Right lobe of liver (tissue), 4 donors: ENCODE results near the gene FANCC.

Source experiments
- CTCF ChIP-seq, 4 donors: fragments of 200-600 bp in 3 of 4; fragments of 450-650 bp in 1 of 4; IDR thresholded peaks; one replicate each; pipeline versions ENCODE4 v1.5.1 to v1.8.0; 2016 to 2022; ENCODE audit warnings: antibody characterized with exemption in 4 of 4, mild to moderate bottlenecking in 2 of 4
- POLR2A ChIP-seq: fragments of 450-650 bp; IDR thresholded peaks from one replicate; pipeline ENCODE4 v1.6.1; 2017; ENCODE audit warnings: antibody characterized with exemption, mild to moderate bottlenecking
- donor health status: DM: no; HTN: no; CAD: no.
- donor health status: DM: no; HTN: no; CAD: no.
- donor health status: DM: no; HTN: yes; CAD: no.

GRCh38 chr9:95366731-95367325 lies 49.3 kb upstream of the FANCC start:
- TF ChIP-seq CTCF (IDR thresholded peaks at IDR 0.05) (no peak), POLR2A (no peak)
